GM23248 (cell line): ENCODE measurements around the gene ZNF407. TPM values are rescaled to one million over a fixed set of nuclear protein-coding genes. Genes with fewer than 3 reads are reported as not detected.

Experiments used
- DNase-seq: peaks from one replicate; pipeline ENCODE4 v3.0.0-alpha.2; 2015
- H2AFZ ChIP-seq: fragments of 200-600 bp; sonication (generic); 2 replicates; pipeline ENCODE4 v1.6.1; 2016; ENCODE audit warnings: antibody characterized with exemption
- H3F3A ChIP-seq: fragments of 200-600 bp; sonication (generic); 2 replicates; pipeline ENCODE4 v1.6.1; 2016; ENCODE audit warnings: mild to moderate bottlenecking, antibody characterized with exemption, mixed run types; ENCODE audit not compliant: insufficient read depth
- H3K27ac ChIP-seq: fragments of 200-600 bp; sonication (generic); 2 replicates; pipeline ENCODE4 v1.5.1; 2016; ENCODE audit warnings: mild to moderate bottlenecking
- H3K27me3 ChIP-seq: fragments of 200-600 bp; sonication (generic); replicated peaks from 2 replicates; pipeline ENCODE4 v1.6.1; 2016; ENCODE audit warnings: mild to moderate bottlenecking; ENCODE audit not compliant: insufficient read depth
- H3K36me3 ChIP-seq: fragments of 200-600 bp; sonication (generic); 2 replicates; pipeline ENCODE4 v1.6.1; 2016; ENCODE audit warnings: low read depth, mild to moderate bottlenecking
- H3K4me1 ChIP-seq: fragments of 200-600 bp; sonication (generic); 2 replicates; pipeline ENCODE4 v1.6.1; 2016; ENCODE audit warnings: mild to moderate bottlenecking; ENCODE audit not compliant: insufficient read depth
- H3K4me2 ChIP-seq: fragments of 200-600 bp; sonication (generic); one replicate; pipeline ENCODE4 v1.6.1; 2016; ENCODE audit warnings: mild to moderate bottlenecking; ENCODE audit not compliant: unreplicated experiment
- H3K4me3 ChIP-seq: fragments of 200-600 bp; sonication (generic); 2 replicates; pipeline ENCODE4 v1.5.1; 2016; ENCODE audit warnings: mild to moderate bottlenecking
- H3K79me2 ChIP-seq: fragments of 200-600 bp; sonication (generic); 2 replicates; pipeline ENCODE4 v1.6.1; 2016; ENCODE audit warnings: mild to moderate bottlenecking; ENCODE audit not compliant: insufficient read depth
- H3K9ac ChIP-seq: fragments of 200-600 bp; sonication (generic); 2 replicates; pipeline ENCODE4 v1.6.1; 2016; ENCODE audit warnings: mild to moderate bottlenecking
- H3K9me2 ChIP-seq: fragments of 200-600 bp; sonication (generic); 2 replicates; pipeline ENCODE4 v1.6.1; 2016; ENCODE audit warnings: mixed run types, mild to moderate bottlenecking, moderate library complexity; ENCODE audit not compliant: insufficient read depth
- H3K9me3 ChIP-seq: fragments of 200-600 bp; sonication (generic); one replicate; pipeline ENCODE4 v1.6.1; 2017; ENCODE audit warnings: low read depth
- H4K20me1 ChIP-seq: fragments of 200-600 bp; sonication (generic); 2 replicates; pipeline ENCODE4 v1.6.0; 2016; ENCODE audit not compliant: insufficient read depth
- EZH2 ChIP-seq: fragments of 200-600 bp; sonication (generic); IDR thresholded peaks from 2 replicates; pipeline ENCODE4 v1.6.1; 2018; ENCODE audit warnings: antibody characterized with exemption, mild to moderate bottlenecking; ENCODE audit not compliant: insufficient read depth, poor library complexity, severe bottlenecking
- EZH2phosphoT487 ChIP-seq: fragments of 200-600 bp; sonication (generic); IDR thresholded peaks from 2 replicates; pipeline ENCODE4 v1.6.1; 2018; ENCODE audit warnings: antibody characterized with exemption, moderate library complexity, mild to moderate bottlenecking, low read depth; ENCODE audit not compliant: insufficient read depth
- WGBS, 2 experiments: methylation state at CpG; one replicate each; pipeline ENCODE4 v1.1.6; 2015 to 2017; ENCODE audit warnings: low lambda C conversion rate in 2 of 2, low coverage in 1 of 2; ENCODE audit errors: missing lambda C conversion rate in 2 of 2; 5-methylcytosine and 5-hydroxymethylcytosine counted together
- in situ Hi-C: fragments of 300-500 bp; cut with MboI; formaldehyde crosslinking; loops from 2 replicates; pipeline ENCODE4 v1.15.0; 2020
- polyA plus RNA-seq: library from polyadenylated mRNA; unstranded; fragments of >200 nt; fragmentation: Nextera tagmentation; extraction: Ambion mirVana; gene quantifications from 2 replicates; pipeline ENCODE4 v1.2.1, GENCODE V29; 2016
- total RNA-seq: library from RNA; depleted of rRNA; stranded (reverse); fragments of >200 nt; shearing (Covaris generic); gene quantifications from 2 replicates; pipeline ENCODE4 v1.2.3, GENCODE V29; 2014

Gene ZNF407
- total and polyA plus RNA-seq, 2 experiments from 2014 or later: 2.6 to 6.3 TPM

DNA sequence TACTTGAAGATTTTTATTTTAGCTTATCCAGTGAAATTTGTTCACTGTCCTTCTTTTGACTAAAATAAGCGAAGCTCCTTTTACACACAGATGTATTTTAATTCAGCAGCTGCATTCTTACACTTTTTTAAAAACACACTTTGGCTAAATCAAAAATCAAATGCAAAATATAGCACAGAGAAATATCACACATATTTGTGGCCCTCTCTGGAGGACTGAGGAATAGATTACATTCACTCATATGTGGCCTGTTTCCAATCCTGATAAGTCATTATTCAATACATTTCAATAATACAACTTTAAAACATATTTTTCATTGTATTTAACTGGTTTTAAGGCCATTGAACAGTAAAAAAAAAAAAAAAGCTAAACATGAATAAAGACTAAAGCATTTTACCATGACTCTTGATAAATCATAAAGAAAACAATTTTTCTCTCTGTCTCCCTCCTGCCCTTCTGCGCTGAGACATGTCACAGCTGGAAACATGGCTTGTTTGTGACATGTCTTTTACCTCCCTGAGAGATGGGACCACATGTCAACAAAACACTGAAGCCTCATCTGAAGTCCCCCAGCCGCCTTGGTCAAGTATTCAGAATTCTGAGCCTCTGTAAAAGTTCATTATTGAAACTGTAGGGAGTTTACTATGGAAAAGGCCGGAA is 221.0 kb downstream of the ZNF407 start:
- Histone ChIP-seq H3K79me2 (no peaks in the 10 kb centered on the region), H3K4me1 (peaks cover 5% of the 10 kb centered on the region; the same call in 1 of the 2 replicates), H3K27me3 (no peaks in the 10 kb centered on the region), H3K27ac (no peak overlapping the region), H3K9me2 (no peaks in the 10 kb centered on the region), H3K9ac (no peak overlapping the region), H2AFZ (no peak overlapping the region), H3K4me3 (no peak overlapping the region), H4K20me1 (no peaks in the 10 kb centered on the region), H3F3A (no peaks in the 10 kb centered on the region), H3K36me3 (no peaks in the 10 kb centered on the region), H3K9me3 (no peaks in the 10 kb centered on the region), H3K4me2 (no peak overlapping the region)
- in situ Hi-C loops: no loop called here
- DNase-seq: no peak
- 97% methylated on average over 4 of the region's 4 CpGs for WGBS, 2 experiments
- TF ChIP-seq EZH2: no peak
- TF ChIP-seq EZH2phosphoT487: no peak

- Histone ChIP-seq H3K4me3 (no peak overlapping the region), H3K4me2 (no peak overlapping the region), H3K27ac (no peak overlapping the region), H3K36me3 (no peaks in the 10 kb centered on the region), H2AFZ (no peak overlapping the region), H4K20me1 (no peaks in the 10 kb centered on the region), H3K9me2 (no peaks in the 10 kb centered on the region), H3K9me3 (no peaks in the 10 kb centered on the region), H3K27me3 (no peaks in the 10 kb centered on the region), H3K4me1 (peaks cover 5% of the 10 kb centered on the region; the same call in 1 of the 2 replicates), H3K79me2 (no peaks in the 10 kb centered on the region), H3F3A (no peaks in the 10 kb centered on the region), H3K9ac (no peak overlapping the region)
- DNase-seq: no peak
- TF ChIP-seq EZH2phosphoT487 (no peak), EZH2 (no peak)
- WGBS, 2 experiments: 91 to 94% methylated on average over 6 to 7 of the region's 7 CpGs
- in situ Hi-C loops: no loop called here
These were observed 221.9 kb downstream of the ZNF407 start for GRCh38 chr18:74819433-74820059.

- no peaks in the 10 kb centered on the region for H3K27me3 ChIP-seq
- no peak overlapping the region for H3K4me2 ChIP-seq
- peaks cover 5% of the 10 kb centered on the region; the same call in 1 of the 2 replicates for H3K4me1 ChIP-seq
- H3F3A ChIP-seq: no peaks in the 10 kb centered on the region
- H3K27ac ChIP-seq: no peak overlapping the region
- no peak for DNase-seq
- H3K9me2 ChIP-seq: no peaks in the 10 kb centered on the region
- WGBS, 2 experiments: 85 to 90% methylated on average over 3 of the region's 3 CpGs
- no peak overlapping the region for H2AFZ ChIP-seq
- no peak overlapping the region for H3K4me3 ChIP-seq
- H3K9me3 ChIP-seq: no peaks in the 10 kb centered on the region
- in situ Hi-C loops: no loop called here
- no peaks in the 10 kb centered on the region for H3K79me2 ChIP-seq
- no peak overlapping the region for H3K9ac ChIP-seq
- no peak for TF ChIP-seq EZH2phosphoT487
- TF ChIP-seq EZH2: no peak
- no peaks in the 10 kb centered on the region for H3K36me3 ChIP-seq
- H4K20me1 ChIP-seq: no peaks in the 10 kb centered on the region
These were observed 222.6 kb downstream of the ZNF407 start for GRCh38 chr18:74820160-74820780.

- Histone ChIP-seq H3K4me3 (no peak overlapping the region), H3K9ac (no peak overlapping the region), H4K20me1 (no peaks in the 10 kb centered on the region), H3K79me2 (no peaks in the 10 kb centered on the region), H3K4me1 (no peaks in the 10 kb centered on the region), H3F3A (no peaks in the 10 kb centered on the region), H2AFZ (no peak overlapping the region), H3K4me2 (no peak overlapping the region), H3K36me3 (no peaks in the 10 kb centered on the region), H3K27ac (no peak overlapping the region), H3K27me3 (no peaks in the 10 kb centered on the region), H3K9me3 (no peaks in the 10 kb centered on the region), H3K9me2 (no peaks in the 10 kb centered on the region)
- TF ChIP-seq EZH2phosphoT487 (no peak), EZH2 (no peak)
- in situ Hi-C loops: no loop called here
- 93 to 96% methylated on average over 1 of the region's 1 CpG for WGBS, 2 experiments
- no peak for DNase-seq
These were observed 227.8 kb downstream of the ZNF407 start for GRCh38 chr18:74825460-74825859.
